Stimulated activated CD8-positive, alpha-beta memory T cell treated with anti-CD3 and anti-CD28 coated beads, Interleukin-15, amount 100 ng/mL, for 1 hour (primary cell): Measurements from ENCODE around the gene SH3GLB1.

Experiments
- DNase-seq: peaks from one replicate; pipeline ENCODE4 v3.0.0-alpha.2; 2020; ENCODE audit warnings: low read depth

SH3GLB1 gene

GRCh38 chr1:86774305-86775295, 70.2 kb downstream of the SH3GLB1 start:
- DNase-seq: no peak

DNA sequence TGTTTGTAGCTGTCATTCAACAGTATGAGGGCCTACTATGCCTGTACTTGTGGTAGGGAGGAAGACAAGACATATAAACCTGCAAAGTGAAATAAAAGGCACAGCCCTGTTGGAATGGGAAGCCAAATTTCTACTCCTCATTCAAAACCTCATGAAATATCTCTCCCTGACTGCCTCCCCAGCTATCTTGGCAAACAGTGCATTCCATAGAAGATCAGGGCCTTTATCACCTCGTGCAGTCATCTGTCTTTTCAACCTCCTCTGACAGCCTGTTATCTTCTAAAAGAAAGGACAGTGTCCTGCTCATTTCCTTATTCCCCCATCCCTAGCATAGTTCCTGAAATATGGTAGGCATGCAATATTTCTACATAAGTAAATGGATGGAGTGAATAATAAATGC, 71.0 kb downstream of the SH3GLB1 start:
- DNase-seq: no peak

- DNase-seq: no peak
These were observed 71.7 kb downstream of the SH3GLB1 start for GRCh38 chr1:86776108-86776507.

DNA sequence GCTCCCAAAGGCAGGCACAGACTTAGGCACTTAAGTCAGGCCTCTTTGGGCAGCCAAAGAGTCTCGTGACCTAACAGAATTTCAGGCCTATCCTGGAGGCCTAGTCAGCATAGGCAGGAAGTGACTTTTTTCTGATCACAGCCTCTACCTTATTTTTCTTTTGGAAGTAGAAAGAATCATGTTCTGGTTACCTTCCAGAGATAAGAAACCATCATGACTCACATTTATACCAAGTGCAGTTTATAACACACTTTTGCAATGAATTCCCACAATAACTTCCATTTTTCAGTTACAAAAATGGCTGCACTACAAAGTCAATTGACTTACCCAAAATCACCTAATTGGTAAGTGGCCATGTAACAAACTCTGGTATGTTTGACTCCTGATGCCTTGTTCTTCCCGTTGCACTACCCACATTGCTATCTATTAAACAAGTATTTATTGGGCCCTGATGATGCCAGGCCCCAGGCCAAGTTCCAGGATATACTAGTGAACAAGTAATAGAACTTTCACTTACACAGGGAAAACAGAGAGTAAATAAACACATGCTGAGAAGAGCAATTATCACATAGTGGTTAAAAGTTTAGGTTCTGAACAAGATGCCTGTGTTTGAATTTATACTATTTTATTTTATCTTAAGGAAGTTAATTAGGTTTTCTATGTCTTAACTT, 74.3 kb downstream of the SH3GLB1 start:
- no peak for DNase-seq

DNA sequence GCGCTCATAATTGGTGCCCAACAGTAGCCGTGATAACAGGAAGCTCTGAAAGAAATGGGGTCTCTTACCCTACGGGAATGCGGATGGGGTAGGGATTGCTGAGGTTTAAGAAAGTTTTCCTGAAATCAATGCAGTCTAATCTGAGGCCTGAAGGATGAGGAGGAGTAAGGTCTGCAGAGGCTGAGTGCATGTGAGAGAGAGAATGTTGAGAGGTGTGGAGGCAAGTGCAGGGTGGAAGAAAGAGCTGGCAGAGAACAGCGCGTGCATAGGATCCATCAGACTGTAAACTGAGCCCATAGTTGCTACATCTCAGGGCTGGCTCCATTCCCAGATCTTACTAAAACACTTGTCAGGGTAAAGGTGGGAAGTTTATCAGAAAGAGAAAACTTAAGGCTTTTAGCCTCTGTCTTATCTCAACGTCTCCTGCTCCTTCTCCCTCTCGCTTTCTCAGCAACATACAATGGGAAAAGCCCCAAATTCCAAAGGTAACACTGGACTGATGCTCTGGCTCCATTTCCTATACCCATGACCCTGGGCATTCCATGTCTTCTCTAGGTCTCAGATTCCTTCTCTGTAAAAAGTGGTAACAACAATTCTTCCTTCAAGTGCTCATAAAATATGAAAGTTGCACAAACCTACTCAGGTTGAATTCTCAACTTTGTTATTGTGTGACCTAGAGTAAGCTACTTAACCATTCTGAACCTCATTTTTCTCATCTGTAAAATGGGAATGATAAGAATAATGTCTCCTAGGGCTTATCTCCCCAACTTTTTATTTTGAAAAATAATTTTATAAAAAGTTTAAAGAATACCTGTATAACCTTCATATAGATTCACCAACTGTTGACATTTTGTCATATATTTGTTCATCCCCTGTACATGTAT, 75.2 kb downstream of the SH3GLB1 start:
- no peak for DNase-seq

DNA sequence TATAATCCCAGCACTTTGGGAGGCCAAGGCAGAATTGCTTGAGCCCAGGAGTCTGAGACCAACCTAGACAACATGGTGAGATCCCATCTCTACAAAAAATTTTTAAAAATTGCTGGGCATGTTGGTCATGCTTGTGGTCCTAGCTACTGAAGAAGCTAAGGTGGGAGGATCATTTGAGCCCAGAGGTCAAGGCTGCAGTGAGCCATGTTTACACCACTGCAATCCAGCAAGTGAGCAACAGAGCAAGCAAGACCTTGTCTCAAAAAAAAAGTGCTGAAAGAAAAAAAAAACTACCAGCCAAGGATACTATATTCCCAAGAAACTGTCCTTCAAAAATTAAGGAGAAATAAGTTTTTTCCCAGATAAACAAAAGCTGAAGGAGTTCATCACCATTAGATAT, 78.1 kb downstream of the SH3GLB1 start:
- DNase-seq: no peak

GRCh38 chr1:86787621-86788020, 83.2 kb downstream of the SH3GLB1 start:
- DNase-seq: no peak

GRCh38 chr1:86788300-86789206, 84.2 kb downstream of the SH3GLB1 start:
- no peak for DNase-seq

DNA sequence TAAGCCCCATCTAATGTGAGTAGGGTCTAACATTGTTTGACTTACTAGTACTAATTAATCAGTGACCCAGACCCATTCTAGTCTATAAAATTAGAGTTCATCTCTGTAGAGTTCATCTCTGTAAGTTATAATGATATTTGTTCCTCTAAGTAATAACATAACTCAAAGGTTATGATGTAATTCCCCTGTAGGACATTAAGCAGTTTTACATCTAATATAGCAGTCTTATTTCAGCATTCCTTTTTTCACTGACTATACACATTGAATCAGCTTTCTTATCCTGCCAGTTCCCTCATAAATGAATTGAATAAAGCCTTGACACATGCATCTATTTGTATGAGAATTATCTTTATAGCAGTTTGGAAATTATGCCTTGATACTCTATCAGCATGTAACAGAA, 90.9 kb downstream of the SH3GLB1 start:
- DNase-seq: no peak
